HG02884 (cell line): ENCODE data around the gene UNC5C.

Source experiments
- ATAC-seq: cut with Tn5 transposase; IDR thresholded peaks from one replicate; pipeline ENCODE4 v1.9.1; 2021; ENCODE audit warnings: mild to moderate bottlenecking, moderate library complexity; ENCODE audit not compliant: unreplicated experiment

UNC5C gene

DNA sequence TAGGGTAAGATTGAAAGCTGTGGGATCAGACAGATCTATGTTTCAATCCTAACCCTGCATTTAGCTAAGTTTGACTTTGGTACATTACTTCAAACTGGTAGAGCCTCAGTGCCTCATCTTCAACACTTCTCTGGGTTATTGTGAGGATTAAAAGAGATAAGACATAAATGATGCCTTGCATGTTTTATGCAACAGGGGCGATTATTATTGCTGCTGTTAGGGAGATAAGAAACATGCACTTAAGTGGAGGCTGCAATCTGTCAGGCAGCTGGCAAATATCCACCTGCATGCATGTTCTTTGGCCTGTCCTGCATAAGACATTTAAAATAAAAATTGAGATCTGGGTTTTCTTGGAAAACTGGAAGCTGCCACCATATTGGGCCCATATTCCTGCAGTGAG, 24.6 kb downstream of the UNC5C start:
- ATAC-seq, result no peak

DNA sequence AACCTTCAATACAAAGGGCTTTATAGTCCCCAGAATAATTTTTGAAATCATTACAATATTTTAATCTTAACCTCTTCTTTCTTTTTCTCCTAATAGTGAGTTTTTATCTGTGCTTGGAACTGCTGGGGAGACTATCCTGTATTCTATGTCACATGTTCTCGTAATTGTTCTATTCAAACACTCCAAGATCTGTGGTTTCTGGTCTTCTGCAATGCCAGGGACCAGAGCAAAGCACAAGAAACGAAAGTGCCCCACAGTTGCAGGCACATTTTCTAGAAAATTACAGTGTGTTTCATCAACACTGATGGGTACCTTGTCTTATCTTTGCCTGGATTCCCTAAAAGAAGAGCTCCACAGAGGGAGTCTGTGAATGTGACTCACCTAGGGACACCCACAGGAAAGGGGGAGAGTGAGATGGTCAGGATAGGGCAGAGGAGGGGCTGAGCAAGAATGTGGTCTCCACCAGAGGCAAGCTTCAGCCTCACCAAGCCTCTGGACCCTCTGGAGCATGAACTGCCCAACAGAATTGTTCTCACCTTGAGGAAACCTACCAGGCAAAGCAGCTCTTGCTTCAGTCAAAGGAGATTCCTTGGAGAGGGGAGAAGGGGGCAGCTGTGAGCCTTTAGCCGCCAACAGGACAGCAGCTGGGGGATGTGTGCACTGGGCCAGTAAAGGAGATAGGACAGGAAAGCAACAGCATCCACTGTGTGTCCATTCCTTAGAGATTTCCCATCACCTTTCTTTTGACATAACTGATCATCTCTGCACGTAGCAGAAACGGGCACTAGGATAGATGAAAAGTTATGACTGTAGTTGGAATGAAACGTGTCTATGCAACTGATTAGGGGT, 25.9 kb downstream of the UNC5C start:
- ATAC-seq, result no peak

DNA sequence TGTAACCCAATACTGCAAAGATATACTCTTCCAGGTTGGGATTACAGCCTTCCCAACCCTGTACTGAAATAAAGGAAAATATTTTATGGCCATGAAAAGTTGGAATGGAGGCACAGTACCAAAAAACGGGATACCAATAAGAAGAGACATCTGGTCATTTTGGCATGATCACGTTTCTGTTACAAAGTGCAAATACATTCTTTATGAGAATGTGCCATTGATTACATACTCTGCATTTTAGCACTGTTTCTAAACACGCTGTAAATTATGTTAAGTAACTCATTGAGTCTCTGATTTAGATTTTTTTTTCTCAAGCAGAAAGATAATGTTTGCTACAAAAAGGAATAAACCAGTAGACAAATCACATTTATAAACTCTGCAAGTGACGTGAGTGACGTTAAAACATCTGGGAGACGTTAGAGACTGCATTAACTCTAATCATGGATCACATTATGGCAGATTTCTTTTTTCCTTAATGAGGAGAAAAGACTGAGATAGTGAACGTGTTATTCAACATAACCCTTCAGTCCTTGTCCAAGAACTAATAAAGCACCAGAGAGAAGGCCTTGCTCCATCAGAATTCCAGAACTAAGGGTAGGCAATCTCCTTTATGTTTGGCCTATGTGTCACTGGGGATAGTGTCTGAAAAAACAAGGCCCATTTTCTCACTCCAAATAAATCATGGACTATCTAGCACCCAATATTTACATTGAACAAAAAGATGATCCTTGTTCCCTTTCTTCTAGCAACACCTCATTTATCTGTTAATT, 31.0 kb downstream of the UNC5C start:
- no peak for ATAC-seq

DNA sequence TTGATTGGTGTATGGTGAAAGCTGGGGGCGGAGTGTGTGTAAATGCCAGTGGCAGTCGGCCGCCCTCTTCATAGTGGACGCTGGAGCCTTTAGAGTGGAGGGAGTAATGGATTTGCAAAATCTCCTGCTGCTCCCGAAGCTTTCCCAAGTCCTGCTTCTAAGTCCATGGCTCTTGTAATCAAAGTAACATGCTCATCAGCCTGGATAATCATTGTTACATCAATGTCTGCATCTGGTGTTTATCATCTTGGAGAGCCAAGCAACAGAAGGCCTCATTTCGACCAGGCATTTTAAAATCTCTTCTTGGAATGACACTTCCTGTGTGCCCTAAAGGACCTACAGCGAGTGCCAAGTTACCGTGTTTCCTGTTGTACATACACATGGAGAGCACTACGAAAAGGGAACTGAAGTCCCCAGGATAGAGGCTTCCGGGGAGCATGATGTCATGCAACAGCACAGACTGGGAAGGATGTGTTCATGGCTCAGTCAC, 32.2 kb downstream of the UNC5C start:
- no peak for ATAC-seq

DNA sequence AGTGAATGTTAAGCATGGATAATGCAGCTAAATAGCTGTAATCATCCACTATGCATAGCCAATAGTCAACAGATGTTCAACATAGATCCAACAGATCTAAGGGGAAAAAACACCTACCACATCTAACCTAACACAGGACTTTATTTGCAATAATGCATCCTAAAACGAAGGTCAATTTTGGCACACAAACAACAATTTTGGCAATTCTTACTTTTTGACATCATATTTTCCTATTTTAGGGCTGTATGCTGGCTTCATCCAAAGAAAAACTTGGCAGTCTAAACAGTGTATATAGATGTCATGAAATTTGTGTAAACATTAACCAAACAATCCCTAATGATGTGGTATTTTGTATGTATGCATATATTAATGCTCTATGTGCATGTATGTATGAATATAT, 33.2 kb downstream of the UNC5C start:
- no peak for ATAC-seq

DNA sequence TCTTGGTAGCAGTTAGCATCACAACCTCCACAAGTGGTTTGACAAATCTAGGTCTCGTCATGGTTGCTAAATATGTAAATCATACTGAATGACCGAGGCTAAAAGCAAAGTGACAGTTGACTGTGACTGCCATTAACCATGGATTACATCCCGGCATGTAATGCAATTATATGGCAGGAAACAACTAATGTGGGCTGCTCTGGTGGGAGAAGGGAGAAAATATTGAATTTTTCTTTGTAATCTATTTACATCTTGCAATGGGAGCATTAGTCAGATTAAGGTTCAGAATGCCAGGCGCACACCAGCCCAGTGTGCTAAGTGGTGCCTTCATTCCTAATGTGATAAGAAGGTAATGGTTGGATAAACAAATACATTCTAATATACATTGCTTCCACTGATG, 35.8 kb downstream of the UNC5C start:
- ATAC-seq, result no peak

DNA sequence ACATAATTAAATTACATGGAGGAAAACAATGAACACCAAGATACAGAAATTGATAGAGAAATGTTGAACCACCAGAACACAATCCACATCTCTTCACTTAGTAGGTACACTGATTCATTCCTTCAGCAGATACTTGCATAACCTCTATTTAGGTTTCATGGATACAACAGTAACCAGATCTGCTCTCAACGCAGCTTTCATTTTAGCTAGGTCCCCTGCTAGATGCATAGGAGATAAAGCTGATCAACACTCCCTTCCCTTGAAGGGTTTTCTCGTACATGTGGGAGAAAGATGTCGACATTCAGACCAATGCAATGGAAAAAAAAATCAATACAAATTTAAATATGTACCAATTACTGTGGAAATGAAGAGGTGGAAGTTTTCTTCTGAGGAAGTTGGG, 37.3 kb downstream of the UNC5C start:
- no peak for ATAC-seq

DNA sequence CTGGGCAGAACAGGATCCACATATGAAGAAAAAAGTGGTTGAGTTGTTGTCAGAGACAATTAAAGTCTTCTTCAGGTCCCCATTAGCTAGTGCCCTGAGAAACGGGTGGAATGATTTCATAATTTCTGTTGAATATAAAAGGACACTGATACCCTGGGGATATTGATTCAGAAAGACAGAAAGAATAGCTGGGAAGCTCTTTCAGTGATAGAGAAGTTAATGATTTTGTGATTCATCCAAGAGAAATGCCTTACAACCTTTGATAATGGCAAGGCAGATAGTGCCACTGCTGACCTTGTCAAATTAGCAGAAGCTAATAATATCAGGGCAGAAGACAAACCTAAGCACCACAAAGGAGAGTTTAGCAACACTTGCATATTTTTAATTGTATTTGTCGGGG, 37.9 kb downstream of the UNC5C start:
- ATAC-seq, result no peak

DNA sequence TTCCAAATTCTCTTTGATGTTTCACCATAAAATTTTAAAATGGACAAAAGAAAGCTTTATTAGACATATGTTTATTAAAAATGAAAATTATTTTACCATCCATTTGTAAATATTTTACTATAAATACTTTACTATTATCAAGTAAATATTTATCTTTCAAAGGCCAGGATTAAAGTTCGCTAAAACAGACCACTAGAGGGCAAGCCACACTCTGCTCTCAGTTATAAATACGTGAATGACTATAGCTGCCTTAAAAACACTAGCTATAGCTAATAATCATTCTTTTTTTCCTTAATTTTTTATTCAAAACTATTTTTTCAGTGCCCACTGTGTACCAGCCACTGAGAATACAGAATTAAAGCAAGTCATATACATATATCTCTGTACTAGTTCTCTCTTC, 38.6 kb downstream of the UNC5C start:
- no peak for ATAC-seq

DNA sequence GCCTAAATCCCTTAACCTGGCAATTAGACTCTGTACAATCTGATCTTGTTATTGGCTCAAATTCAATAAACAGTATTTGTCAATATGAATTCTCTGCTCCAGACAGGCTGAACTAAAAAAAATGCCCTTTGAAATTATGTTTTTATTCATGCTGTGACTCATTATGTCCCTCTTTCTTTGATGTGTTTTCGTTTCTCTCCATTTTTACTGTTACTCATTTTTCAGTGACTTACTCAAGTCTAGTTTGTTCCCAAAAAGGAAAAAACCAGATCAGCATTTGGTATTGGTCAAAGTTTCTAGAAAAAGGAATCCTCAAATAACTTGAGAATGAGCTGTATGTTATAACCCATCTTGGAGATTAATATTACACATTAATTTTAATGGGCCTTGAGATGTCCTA, 40.4 kb downstream of the UNC5C start:
- ATAC-seq, result no peak

DNA sequence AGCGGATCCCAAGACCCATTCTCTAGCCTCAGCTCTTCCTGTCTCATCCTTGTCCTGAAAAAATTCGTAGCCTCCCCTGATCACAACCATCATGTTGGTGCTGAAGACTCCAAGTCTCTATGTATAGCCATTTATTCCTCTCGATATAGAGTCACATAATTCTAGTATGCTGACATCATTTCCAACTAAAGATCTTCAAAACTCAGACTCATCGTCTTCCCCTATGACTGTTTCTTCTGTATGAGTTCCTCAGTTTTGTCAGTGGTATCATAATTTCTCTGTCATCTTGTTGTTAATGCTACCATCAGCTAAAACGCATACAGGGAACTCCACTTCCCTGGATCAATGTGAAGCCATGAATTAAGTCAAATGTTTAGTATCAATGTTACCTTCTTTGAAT, 41.2 kb downstream of the UNC5C start:
- no peak for ATAC-seq

DNA sequence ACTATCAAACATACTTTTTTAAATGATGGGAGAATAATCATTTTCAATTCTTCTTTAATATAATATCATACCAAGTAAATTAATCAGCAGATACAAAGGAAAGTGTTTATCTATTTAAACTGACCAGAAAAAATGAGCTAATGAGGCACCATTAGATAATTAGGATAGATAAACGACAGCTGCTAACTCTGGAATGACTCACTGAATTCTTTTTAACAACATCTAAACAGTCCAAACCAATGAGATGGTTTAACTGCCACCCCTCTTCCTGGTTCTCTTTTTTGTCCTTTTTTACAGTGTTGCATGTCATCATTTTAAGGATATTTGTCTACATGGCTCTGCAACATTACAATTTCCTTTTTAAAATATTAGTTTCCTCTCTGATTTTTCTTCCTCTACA, 41.6 kb downstream of the UNC5C start:
- no peak for ATAC-seq

DNA sequence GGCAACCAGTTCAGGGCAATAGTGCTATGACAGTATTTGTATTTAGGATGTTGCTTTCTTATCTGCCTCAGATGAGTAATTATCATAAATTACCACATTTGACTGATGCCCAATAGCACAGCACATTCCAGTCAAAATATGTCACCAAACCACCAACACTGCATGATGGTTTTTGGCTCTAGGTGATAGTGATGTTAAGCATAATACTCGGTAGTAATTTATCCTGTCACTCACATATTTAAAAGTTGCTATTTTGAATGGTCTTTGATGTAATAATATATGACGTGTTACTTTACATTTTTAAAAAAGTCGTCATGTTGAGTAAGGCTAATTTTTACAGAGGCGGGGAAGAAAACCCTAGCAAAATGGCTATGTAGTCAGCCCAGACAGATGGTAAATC, 42.5 kb downstream of the UNC5C start:
- no peak for ATAC-seq

DNA sequence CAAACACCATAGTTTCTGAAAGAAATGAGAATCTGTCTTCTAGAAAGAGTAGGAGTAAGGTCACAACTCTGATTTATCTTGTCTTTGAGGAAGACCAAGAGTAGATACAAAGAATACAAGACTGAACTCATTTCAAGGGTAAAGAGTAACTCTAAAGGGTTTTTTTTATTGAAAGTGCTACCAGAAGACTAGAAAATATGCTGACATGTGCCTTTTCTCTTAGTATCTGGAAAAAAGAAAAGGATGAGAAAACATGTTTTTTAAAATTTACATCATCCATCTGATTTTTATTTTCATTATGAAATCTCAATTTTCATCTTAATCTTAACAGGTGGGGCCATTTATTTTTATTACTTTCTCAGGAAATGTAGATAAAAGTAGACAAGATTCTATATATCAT, 43.0 kb downstream of the UNC5C start:
- no peak for ATAC-seq

DNA sequence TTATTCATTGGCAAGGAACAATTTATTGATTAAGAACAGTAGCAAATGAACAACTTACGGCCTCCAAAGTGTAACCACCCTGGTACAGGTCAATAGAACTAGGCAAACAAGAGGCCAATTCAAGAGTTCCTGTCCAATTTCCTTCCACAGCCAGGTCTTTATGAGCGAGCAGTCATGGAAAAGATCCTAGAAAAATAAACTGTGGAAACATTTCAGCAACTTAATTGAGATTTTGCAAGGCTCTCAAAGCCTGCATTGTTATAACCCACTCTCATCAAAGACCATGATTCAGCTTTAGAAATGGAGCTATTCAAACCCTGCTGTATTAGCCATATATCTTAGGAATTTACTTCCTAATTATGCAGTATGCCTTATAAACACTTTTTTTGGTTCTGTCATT, 43.6 kb downstream of the UNC5C start:
- no peak for ATAC-seq

DNA sequence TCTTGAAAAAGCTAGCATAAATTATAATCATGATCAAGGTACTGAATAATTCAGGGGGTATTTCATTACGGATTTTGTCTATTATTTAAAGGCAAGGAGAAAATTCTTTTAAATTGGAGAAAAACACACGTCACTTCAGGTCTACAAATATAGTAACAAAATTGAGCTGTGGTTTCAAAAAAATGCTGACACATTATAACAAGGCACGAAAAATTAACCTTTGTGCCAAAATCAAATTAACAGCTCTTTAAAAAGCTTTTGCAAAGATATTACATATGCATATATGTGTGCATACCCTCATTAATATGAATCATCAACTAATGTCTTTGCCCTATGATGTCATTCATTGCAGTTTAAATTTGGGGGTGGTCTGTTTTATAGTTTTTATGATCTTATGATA, 44.3 kb downstream of the UNC5C start:
- no peak for ATAC-seq

DNA sequence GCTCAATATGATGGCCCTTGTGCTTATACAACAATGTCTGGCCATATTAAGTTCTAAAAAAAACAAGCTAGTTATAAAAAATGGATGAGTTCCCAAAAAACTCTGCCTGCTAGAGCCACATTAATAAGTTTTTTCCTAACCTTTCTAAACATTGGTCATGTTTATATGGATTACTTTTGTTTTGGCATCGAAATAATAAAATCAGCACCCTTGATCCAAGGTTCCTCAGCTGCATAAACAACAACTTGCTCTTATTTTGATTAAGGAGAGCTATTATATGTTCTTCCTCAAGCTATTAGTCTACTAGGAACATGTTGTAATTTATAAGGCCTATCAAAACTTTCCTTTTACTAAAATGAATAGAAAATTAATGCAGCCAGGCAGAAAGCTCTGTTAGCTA, 48.4 kb downstream of the UNC5C start:
- ATAC-seq, result no peak

DNA sequence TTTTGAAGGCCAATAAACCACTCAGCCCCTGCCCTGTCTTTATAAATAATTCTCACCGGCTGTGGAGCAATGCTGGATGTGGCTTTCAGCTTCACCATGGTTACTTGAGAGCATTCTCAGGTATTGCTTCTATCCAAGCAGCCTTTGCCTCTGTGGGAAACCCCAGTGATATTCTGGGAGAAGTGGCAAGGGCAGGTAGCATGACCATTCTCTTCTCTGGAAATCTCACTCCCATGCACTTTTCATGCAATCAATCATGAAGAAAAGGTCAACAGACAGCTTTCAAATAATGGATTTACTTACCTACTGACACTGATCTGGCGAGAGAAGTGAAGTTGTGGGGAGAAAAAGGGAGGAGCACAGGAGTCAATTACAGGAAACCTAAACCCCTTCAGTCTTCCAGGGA, 49.5 kb downstream of the UNC5C start:
- no peak for ATAC-seq

DNA sequence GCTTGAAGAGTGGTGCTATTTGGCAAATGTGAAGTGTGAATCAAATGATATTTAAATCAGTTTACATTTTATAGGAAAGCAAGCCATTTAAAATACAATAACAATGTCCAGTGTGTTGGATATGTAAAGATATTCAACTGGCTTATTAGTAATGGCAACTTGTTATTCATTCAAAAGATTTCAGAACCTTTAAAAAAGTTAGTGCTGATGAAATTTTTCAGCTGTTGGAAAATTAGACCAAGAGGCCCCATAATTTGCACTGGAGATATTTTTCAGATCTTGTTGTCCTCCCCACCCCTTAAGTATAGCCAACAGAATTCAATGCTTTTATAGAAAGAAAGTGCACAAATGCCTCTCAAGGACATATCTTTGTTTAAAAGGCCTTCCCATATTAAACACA, 54.6 kb downstream of the UNC5C start:
- no peak for ATAC-seq

DNA sequence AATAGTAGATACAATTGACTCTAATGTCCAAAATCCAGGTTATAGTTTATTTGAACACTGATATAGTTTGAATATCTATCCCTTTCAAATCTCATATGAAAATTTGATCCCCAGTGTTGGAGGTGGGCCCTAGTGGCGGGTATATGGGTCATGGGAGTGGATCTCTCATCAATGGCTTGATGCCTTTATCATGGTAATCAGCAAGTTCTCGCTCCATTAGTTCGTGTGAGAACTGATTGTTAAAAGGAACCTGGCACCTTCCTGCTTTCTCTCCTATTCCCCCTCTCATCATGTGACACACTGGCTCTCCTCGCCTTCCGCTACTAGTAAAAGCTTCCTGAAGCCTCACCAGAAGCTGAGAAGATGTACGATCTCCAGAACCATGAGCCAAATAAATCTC, 70.1 kb downstream of the UNC5C start:
- ATAC-seq, result no peak

DNA sequence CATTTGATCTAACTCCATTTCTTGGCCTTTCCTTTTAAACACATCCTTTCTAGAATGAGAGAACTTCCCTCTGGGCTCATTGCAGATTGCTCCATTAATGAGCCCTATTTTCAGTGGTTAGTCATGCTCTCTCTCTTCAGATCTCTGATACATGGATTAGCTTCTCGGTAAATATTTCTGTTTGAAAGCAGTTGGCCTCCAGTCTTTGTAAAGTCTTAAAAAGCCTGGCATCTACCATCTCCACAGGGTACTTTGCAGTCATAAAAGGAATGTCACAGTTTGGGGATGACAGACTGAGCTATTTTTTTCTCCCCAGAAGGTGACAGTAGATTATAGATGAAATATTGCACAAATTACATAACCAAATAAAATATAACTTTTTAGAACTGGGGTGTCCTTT, 72.7 kb downstream of the UNC5C start:
- no peak for ATAC-seq

DNA sequence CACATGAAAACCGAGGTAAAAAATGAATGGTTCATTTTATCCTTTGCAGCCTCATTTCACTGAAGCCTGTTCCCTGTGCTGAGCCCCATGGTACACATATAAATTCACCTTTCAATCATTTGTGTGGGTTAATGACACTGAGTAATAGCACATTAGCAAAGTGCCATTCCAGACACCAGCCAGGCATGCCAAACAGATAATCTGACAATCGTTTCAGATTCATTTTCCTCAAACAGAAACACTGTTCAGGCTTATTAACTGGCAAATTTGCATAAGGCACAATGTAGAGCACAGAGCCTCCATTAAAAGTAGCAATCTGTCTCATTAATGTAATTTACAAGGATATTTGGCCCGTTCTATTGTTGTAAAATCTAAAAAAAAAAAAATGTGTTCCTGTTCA, 76.2 kb downstream of the UNC5C start:
- no peak for ATAC-seq
